ENCODE measurements around the gene PDLIM3.

The PDLIM3 gene

DNA sequence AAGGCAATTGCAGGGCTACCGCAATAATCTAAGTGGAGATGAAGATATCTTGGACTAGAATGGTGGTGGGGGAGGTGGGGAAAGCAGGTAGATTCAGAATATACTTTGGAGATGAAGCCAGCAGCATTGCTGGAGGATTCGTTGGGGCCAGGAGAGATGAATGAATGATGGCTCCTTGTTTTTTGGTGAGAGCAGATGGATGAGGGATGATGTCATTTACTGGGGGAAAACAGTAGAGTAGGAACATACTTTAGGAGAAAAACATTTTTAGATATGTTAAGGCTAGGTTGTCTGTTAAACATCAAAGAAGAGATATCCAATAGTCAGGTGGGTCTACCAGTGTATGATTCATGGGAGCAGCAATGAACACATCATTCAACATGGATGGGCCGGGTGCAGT, 69.6 kb downstream of the PDLIM3 start:
- TF ChIP-seq POLR2A (IDR thresholded peaks at IDR 0.05; ENCODE audit: low read depth, low read length): no peak
- DNase-seq (ENCODE audit: insufficient read length, low spot score) (no peak), FAIRE-seq (no peak)

- no peak for FAIRE-seq
These were observed 70.4 kb downstream of the PDLIM3 start for GRCh38 chr4:185464887-185465286.

GRCh38 chr4:185464183-185464582, 71.1 kb downstream of the PDLIM3 start:
- TF ChIP-seq POLR2A (IDR thresholded peaks at IDR 0.05; ENCODE audit: low read depth, low read length): no peak
- no peak for FAIRE-seq
- no peak for DNase-seq (ENCODE audit: insufficient read length, low spot score)

More at GRCh38 chr4:185464887-185465286, 70.4 kb downstream of the PDLIM3 start:
- DNase-seq (ENCODE audit: insufficient read length, low spot score): no peak
- no peak for TF ChIP-seq POLR2A (IDR thresholded peaks at IDR 0.05; ENCODE audit: low read depth, low read length)

DNA sequence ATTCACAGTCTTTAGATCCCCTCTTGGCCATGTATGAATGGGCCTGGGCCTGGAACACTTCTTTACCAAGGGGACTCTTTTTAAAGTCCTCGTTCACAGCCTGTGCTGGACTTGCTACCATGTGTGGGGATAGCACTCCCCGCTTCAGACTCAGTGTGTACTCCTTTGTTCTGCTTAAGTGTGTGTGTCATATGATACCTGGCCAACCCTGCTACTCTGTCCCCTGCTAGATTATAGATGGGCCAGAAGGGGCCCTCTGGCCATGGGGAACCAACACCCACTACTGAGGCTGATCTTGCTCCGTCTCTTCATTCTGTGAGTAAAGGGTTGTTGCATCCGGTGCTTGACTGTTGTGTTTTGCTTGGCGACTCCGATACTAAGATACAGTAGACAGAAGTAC, 71.8 kb downstream of the PDLIM3 start:
- TF ChIP-seq POLR2A (IDR thresholded peaks at IDR 0.05; ENCODE audit: low read depth, low read length): no peak
- DNase-seq (ENCODE audit: insufficient read length, low spot score): no peak
- no peak for FAIRE-seq

- FAIRE-seq (no peak), DNase-seq (ENCODE audit: insufficient read length, low spot score) (no peak)
- no peak for TF ChIP-seq POLR2A (IDR thresholded peaks at IDR 0.05; ENCODE audit: low read depth, low read length)
These were observed 73.7 kb downstream of the PDLIM3 start for GRCh38 chr4:185461565-185461964.

GRCh38 chr4:185457136-185457535, 78.2 kb downstream of the PDLIM3 start:
- DNase-seq (ENCODE audit: insufficient read length, low spot score) (no peak), FAIRE-seq (no peak)
- TF ChIP-seq POLR2A (IDR thresholded peaks at IDR 0.05; ENCODE audit: low read depth, low read length): no peak

DNA sequence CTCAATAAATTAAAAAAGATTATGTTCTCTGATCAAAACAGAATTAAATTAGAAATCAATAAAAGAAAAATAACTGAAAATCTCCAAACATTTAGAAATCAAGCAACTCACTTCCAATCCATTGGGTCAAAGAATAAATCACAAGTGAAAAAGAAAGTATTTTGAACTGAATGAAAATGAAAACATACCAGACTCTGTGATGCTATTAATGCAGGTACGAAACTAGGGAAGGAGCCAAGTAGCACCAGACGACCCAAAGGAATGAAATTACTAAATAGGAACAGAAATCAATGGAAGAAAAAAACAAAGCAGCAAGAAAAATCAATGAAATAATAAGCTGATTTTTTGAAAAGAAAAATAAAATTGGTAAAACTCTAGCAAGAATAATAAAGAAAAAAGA, 79.2 kb downstream of the PDLIM3 start:
- no peak for TF ChIP-seq POLR2A (IDR thresholded peaks at IDR 0.05; ENCODE audit: low read depth, low read length)
- FAIRE-seq (no peak), DNase-seq (ENCODE audit: insufficient read length, low spot score) (no peak)

Measured in H54 (cell line).